ENCODE results near the gene ADNP. TPM values are rescaled to one million over a fixed set of nuclear protein-coding genes. Genes with fewer than 3 reads are reported as not detected.

ADNP gene
- total and polyA plus RNA-seq, 2 of the 13 experiments (the other 11 are each of a cell fraction or from before 2014, with no cell fraction given), result 21.0 to 21.5 TPM

GRCh38 chr20:50958615-50959542 lies 27.6 kb upstream of the ADNP start, which contains the start of gene MOCS3 (continued):
- TF ChIP-seq TAF1 (CRISPR knock-in tag; IDR thresholded peaks at IDR 0.05) (peak; percentile 63; the same call in 1 of the 2 replicates), POGZ (CRISPR knock-in tag; IDR thresholded peaks at IDR 0.05) (0 out of 2 replicates have a peak, but pooled peaks have one; percentile 40), MNT (IDR thresholded peaks at IDR 0.05) (peak; percentile 24), MTA3 (CRISPR knock-in tag; IDR thresholded peaks at IDR 0.05) (no peak), SMARCE1 (IDR thresholded peaks at IDR 0.05; ENCODE audit: borderline replicate concordance) (no peak), ZNF142 (CRISPR knock-in tag; IDR thresholded peaks at IDR 0.05) (no peak), FOXA3 (CRISPR knock-in tag; IDR thresholded peaks at IDR 0.05) (no peak; the same call in 1 of the 2 replicates), TOE1 (CRISPR knock-in tag; IDR thresholded peaks at IDR 0.05) (0 out of 2 replicates have a peak, but pooled peaks have one; percentile 15), RORA (CRISPR knock-in tag; IDR thresholded peaks at IDR 0.05) (no peak), ARID2 (CRISPR knock-in tag; IDR thresholded peaks at IDR 0.05; ENCODE audit: borderline replicate concordance) (no peak; the same call in 1 of the 2 replicates), ZNF615 (CRISPR knock-in tag; IDR thresholded peaks at IDR 0.05; ENCODE audit: borderline replicate concordance) (no peak), TCF7L2 (IDR thresholded peaks at IDR 0.05; ENCODE audit: low read depth, low read length) (no peak), NCOA2 (CRISPR knock-in tag; IDR thresholded peaks at IDR 0.05) (0 out of 2 replicates have a peak, but pooled peaks have one; percentile 12), ZNF713 (CRISPR knock-in tag; IDR thresholded peaks at IDR 0.05) (no peak), RAD51 (IDR thresholded peaks at IDR 0.05; ENCODE audit: borderline replicate concordance) (no peak), PHF20 (CRISPR knock-in tag; IDR thresholded peaks at IDR 0.05) (peak; percentile 96), ZKSCAN1 (IDR thresholded peaks at IDR 0.05; ENCODE audit: low read length) (no peak)
- TF ChIP-seq, protein P1, sequence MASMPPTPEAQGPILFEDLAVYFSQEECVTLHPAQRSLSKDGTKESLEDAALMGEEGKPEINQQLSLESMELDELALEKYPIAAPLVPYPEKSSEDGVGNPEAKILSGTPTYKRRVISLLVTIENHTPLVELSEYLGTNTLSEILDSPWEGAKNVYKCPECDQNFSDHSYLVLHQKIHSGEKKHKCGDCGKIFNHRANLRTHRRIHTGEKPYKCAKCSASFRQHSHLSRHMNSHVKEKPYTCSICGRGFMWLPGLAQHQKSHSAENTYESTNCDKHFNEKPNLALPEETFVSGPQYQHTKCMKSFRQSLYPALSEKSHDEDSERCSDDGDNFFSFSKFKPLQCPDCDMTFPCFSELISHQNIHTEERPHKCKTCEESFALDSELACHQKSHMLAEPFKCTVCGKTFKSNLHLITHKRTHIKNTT (CRISPR knock-in tag; IDR thresholded peaks at IDR 0.05), result 0 out of 2 replicates have a peak, but pooled peaks have one; percentile 8

All from HepG2 (cell line).